ENCODE data around the gene C21orf91. TPM values are rescaled to one million over a fixed set of nuclear protein-coding genes. Genes with fewer than 3 reads are reported as not detected.
"Not testable (repeated sequence)": the region's sequence is repeated elsewhere in the genome, so short reads cannot be mapped to it uniquely, and the experiment has no call there.

C21orf91 gene
- polyA plus RNA-seq, 1 experiment = 17.5 TPM

- TF ChIP-seq, protein P1, sequence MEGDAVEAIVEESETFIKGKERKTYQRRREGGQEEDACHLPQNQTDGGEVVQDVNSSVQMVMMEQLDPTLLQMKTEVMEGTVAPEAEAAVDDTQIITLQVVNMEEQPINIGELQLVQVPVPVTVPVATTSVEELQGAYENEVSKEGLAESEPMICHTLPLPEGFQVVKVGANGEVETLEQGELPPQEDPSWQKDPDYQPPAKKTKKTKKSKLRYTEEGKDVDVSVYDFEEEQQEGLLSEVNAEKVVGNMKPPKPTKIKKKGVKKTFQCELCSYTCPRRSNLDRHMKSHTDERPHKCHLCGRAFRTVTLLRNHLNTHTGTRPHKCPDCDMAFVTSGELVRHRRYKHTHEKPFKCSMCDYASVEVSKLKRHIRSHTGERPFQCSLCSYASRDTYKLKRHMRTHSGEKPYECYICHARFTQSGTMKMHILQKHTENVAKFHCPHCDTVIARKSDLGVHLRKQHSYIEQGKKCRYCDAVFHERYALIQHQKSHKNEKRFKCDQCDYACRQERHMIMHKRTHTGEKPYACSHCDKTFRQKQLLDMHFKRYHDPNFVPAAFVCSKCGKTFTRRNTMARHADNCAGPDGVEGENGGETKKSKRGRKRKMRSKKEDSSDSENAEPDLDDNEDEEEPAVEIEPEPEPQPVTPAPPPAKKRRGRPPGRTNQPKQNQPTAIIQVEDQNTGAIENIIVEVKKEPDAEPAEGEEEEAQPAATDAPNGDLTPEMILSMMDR (IDR thresholded peaks at IDR 0.05; ENCODE audit: low read depth, low read length) = no peak
- ChIA-PET POLR2A (no interaction called here), CTCF (no interaction called here)
- Histone ChIP-seq H3K27me3 (ENCODE audit: control insufficient read depth, insufficient read depth, low read length) (no peaks in the 10 kb centered on the region), H3K9me3 (ENCODE audit: control insufficient read depth, insufficient read depth, low read length) (0 out of 2 replicates have a peak, but pooled peaks cover 3% of the 10 kb centered on the region), H3K27ac (ENCODE audit: low read depth, low read length) (no peak overlapping the region), H3K4me3 (ENCODE audit: low read depth, low read length) (no peak overlapping the region)
- no peak for DNase-seq (ENCODE audit: low read depth, low spot score)
These were observed 43.6 kb downstream of the C21orf91 start for GRCh38 chr21:17775431-17776126.

- POLR2A ChIA-PET; H3K4me3 ChIP-seq (ENCODE audit: low read depth, low read length): not testable (repeated sequence)
These were observed 44.1 kb downstream of the C21orf91 start for GRCh38 chr21:17775021-17775420.

GRCh38 chr21:17769447-17769845, 49.7 kb downstream of the C21orf91 start:
- Histone ChIP-seq H3K27me3 (ENCODE audit: control insufficient read depth, insufficient read depth, low read length) (no peaks in the 10 kb centered on the region), H3K4me3 (ENCODE audit: low read depth, low read length) (no peak overlapping the region), H3K9me3 (ENCODE audit: control insufficient read depth, insufficient read depth, low read length) (no peaks in the 10 kb centered on the region), H3K27ac (ENCODE audit: low read depth, low read length) (no peak overlapping the region)
- no peak for DNase-seq (ENCODE audit: low read depth, low spot score)
- TF ChIP-seq, protein P1 (IDR thresholded peaks at IDR 0.05; ENCODE audit: low read depth, low read length) = no peak
- CTCF ChIA-PET = no interaction called here
- POLR2A ChIA-PET = no interaction called here

More at GRCh38 chr21:17775021-17775420, 44.1 kb downstream of the C21orf91 start:
- CTCF ChIA-PET; H3K27ac ChIP-seq (ENCODE audit: low read depth, low read length); H3K27me3 ChIP-seq (ENCODE audit: control insufficient read depth, insufficient read depth, low read length); DNase-seq (ENCODE audit: low read depth, low spot score); H3K9me3 ChIP-seq (ENCODE audit: control insufficient read depth, insufficient read depth, low read length): not testable (repeated sequence)

DNA sequence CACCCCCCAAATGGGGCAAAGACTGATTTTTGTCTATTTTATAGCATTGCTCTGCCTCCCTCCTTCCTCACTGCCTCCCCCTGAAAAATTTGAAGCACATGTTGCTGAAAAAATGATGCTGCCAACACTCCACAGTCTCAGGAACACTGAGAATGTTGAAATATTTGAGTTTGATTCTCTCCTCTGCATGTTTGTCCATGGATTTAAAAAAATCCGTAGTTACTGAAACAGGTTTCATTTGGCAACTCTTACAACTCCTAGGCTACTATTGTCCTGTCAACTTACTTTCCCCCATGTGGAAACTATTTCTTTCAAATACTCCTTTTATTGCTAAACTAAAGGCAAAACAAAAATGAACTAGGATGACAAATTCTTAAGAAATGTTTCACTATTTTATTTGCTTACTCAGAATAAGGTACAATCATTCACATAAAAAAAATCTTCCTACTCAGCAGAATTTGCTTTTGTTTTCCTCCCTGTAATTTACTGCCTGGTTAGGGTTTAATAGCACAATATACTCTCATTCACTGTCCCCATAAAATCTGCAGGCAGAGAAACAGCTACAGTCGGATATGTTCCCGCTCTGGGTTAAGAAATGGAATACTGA, 50.2 kb downstream of the C21orf91 start:
- TF ChIP-seq, protein P1 (IDR thresholded peaks at IDR 0.05; ENCODE audit: low read depth, low read length) = no peak
- H3K9me3 ChIP-seq (ENCODE audit: control insufficient read depth, insufficient read depth, low read length) = no peaks in the 10 kb centered on the region
- no peak for DNase-seq (ENCODE audit: low read depth, low spot score)
- H3K27me3 ChIP-seq (ENCODE audit: control insufficient read depth, insufficient read depth, low read length) = no peaks in the 10 kb centered on the region
- no peak overlapping the region for H3K4me3 ChIP-seq (ENCODE audit: low read depth, low read length)
- ChIA-PET POLR2A (no interaction called here), CTCF (no interaction called here)
- no peak overlapping the region for H3K27ac ChIP-seq (ENCODE audit: low read depth, low read length)

DNA sequence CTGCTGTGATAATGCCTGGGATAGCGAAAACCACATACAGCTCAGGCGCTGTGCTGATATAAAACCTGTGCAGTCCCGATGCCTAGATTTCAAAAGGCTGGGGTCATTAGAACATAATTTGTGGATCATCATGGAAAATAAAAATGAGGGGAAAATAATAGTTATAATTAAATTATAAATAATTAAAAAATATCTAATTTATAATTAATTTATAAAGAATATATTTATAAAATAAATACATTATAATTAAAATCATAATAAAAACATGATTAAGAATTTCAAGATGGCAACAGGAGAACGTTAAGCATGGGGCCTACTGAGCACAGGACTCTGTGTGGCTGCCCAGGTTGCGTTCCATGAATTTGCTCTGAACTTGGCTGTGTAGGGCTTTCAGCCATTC, 53.9 kb downstream of the C21orf91 start:
- Histone ChIP-seq H3K9me3 (ENCODE audit: control insufficient read depth, insufficient read depth, low read length) (no peaks in the 10 kb centered on the region), H3K4me3 (ENCODE audit: low read depth, low read length) (no peak overlapping the region), H3K27me3 (ENCODE audit: control insufficient read depth, insufficient read depth, low read length) (no peaks in the 10 kb centered on the region), H3K27ac (ENCODE audit: low read depth, low read length) (no peak overlapping the region)
- TF ChIP-seq, protein P1 (IDR thresholded peaks at IDR 0.05; ENCODE audit: low read depth, low read length) = no peak
- DNase-seq (ENCODE audit: low read depth, low spot score) = no peak
- ChIA-PET POLR2A (no interaction called here), CTCF (no interaction called here)
